Stomach (tissue), 9 donors: ENCODE data around the gene NARS2. TPM values are rescaled to one million over a fixed set of nuclear protein-coding genes. Genes with fewer than 3 reads are reported as not detected.

ENCODE experiments used
- DNase-seq, 2 donors: peaks; one replicate each; pipeline versions ENCODE4 v3.0.0 to v3.0.0-alpha.2; 2013 to 2019
- H3K27ac ChIP-seq, 5 donors: fragments of 200-600 bp in 4 of 5; sonication (generic) in 4 of 5; one replicate each; pipeline ENCODE4 v1.5.1; 2013 to 2019; ENCODE audit warnings: mild to moderate bottlenecking in 1 of 5, moderate library complexity in 1 of 5
- H3K27me3 ChIP-seq, 3 donors: fragments of 200-600 bp; sonication (generic); one replicate each; pipeline ENCODE4 v1.5.1; 2017 to 2019; ENCODE audit warnings: mixed run types in 1 of 3
- H3K36me3 ChIP-seq, 4 donors: fragments of 200-600 bp; sonication (generic); 1 replicate in 3 of 4; 2 replicates in 1 of 4; pipeline ENCODE4 v1.5.1; 2016 to 2019
- H3K4me1 ChIP-seq, 4 donors: fragments of 200-600 bp; sonication (generic); one replicate each; pipeline ENCODE4 v1.5.1; 2016 to 2019
- H3K4me3 ChIP-seq, 4 donors: fragments of 200-600 bp; sonication (generic) in 3 of 4; one replicate each; pipeline ENCODE4 v1.5.1; 2016 to 2019; ENCODE audit warnings: mild to moderate bottlenecking in 1 of 4
- H3K9me3 ChIP-seq, 4 donors: fragments of 200-600 bp; sonication (generic); one replicate each; pipeline ENCODE4 v1.5.1; 2016 to 2019
- EP300 ChIP-seq: sonication (generic); formaldehyde crosslinking; IDR thresholded peaks from one replicate; pipeline ENCODE4 v1.6.1; 2017; ENCODE audit warnings: antibody characterized with exemption
- POLR2A ChIP-seq, 4 donors: fragments of 450-650 bp; IDR thresholded peaks; one replicate each; pipeline ENCODE4 v1.6.1; 2016; ENCODE audit warnings: antibody characterized with exemption in 4 of 4, control low read depth in 2 of 4, mild to moderate bottlenecking in 1 of 4, moderate library complexity in 1 of 4
- POLR2AphosphoS5 ChIP-seq, 3 donors: sonication (generic); formaldehyde crosslinking; IDR thresholded peaks; one replicate each; pipeline ENCODE4 v1.6.1; 2016; ENCODE audit warnings: antibody characterized with exemption in 3 of 3
- WGBS, 5 donors: extraction: QIAGEN DNeasy Blood & Tissue Kit in 3 of 5; methylation state at CpG; one replicate each; pipeline versions ENCODE4 v1.1.5 to v1.1.7; 2013 to 2018; 5-methylcytosine and 5-hydroxymethylcytosine counted together
- intact Hi-C: fragments of 100-400 bp; cut with DNase I; formaldehyde crosslinking; loops from one replicate; pipeline ENCODE4 v1.15.1; 2023; ENCODE audit warnings: low total_unique reads
- polyA plus RNA-seq, 3 donors: library from polyadenylated mRNA; stranded (reverse); fragments of 200-250 nt; gene quantifications; one replicate each; pipeline ENCODE4 v1.2.3, GENCODE V29; 2013
- total RNA-seq, 5 donors: library from RNA; depleted of rRNA; stranded (reverse); fragments of >200 nt; gene quantifications; one replicate each; pipeline versions ENCODE4 v1.1.0 to v1.2.3, GENCODE V29; 2014 to 2016
- TF ChIP-seq, protein P1 (sequence below), 7 experiments: fragments of 450-650 bp in 4 of 7; fragments of 200-600 bp in 3 of 7; sonication (generic) in 3 of 7; IDR thresholded peaks; one replicate each; pipeline ENCODE4 v1.5.1; 2016 to 2019; ENCODE audit warnings: antibody characterized with exemption in 7 of 7, control low read depth in 2 of 7, mild to moderate bottlenecking in 1 of 7
- donor health status: healthy with polysubstance abuse.
- donor health status: Bipolar disorder and iron deficiency.
- donor health status: healthy.

Gene NARS2
- total and polyA plus RNA-seq, 8 donors = 4.7 to 34.5 (median 14.1) TPM

DNA sequence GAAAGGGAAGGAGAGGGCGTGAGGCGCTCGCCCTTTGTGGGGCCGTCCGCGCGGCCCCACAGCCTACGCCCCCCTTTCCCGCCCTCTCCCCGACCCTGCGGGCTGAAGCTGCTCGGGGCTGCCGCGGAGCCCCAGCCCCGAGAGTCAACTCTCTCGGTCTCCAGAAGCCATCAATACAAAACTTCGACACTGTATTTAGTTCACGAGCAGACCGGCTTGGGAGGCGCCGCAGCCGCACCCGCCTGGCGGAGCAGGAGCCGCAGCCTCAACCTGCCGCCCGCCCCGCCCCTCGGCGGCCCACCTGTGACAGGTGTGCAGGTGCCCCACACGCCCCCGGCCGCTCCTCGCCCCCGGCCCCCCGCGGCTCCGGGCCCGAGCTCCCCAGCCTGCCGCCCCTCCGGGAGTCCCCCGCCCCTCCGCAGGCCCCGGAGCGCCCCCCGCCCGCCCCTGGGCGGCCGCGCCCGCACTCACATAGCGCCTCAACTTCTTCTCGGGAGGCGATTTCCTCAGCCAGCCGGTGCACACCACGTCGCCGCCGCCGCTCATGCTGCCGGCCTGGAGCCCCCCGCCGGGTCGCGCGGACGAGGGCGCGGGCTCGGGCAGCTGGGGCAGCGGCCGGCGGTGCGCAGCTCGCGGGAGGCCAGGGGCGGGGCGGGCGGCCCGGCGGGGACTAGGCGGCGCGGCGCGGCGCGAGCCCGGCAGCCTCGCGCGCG is 157.3 kb downstream of the NARS2 start, which contains the start of gene GAB2:
Gene GAB2 (minus strand): TSS at position 646 of the 713 bp plus-strand sequence. CDS start 100 bp downstream, at position 546.
- Histone ChIP-seq H3K4me3 (peak within 1 kb of the TSS; percentile 84 to 90 (median 84)), H3K9me3 (no peaks in the 10 kb centered on the region), H3K4me1 (peaks cover 23 to 57% (median 43%) of the 10 kb centered on the region in 4 donors), H3K27me3 (no peaks in the 10 kb centered on the region), H3K27ac (peak within 1 kb of the TSS; percentile 97 to 99 (median 98)), H3K36me3 (no peaks in the 10 kb centered on the region)
- DNase-seq = peak; percentile 51 to 78
- peak in 1 of 4 donors; percentile 42 for TF ChIP-seq POLR2A (IDR thresholded peaks at IDR 0.05)
- TF ChIP-seq, protein P1, sequence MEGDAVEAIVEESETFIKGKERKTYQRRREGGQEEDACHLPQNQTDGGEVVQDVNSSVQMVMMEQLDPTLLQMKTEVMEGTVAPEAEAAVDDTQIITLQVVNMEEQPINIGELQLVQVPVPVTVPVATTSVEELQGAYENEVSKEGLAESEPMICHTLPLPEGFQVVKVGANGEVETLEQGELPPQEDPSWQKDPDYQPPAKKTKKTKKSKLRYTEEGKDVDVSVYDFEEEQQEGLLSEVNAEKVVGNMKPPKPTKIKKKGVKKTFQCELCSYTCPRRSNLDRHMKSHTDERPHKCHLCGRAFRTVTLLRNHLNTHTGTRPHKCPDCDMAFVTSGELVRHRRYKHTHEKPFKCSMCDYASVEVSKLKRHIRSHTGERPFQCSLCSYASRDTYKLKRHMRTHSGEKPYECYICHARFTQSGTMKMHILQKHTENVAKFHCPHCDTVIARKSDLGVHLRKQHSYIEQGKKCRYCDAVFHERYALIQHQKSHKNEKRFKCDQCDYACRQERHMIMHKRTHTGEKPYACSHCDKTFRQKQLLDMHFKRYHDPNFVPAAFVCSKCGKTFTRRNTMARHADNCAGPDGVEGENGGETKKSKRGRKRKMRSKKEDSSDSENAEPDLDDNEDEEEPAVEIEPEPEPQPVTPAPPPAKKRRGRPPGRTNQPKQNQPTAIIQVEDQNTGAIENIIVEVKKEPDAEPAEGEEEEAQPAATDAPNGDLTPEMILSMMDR (IDR thresholded peaks at IDR 0.05) = peak in 1 of 7 experiments; percentile 6
- no peak for TF ChIP-seq EP300
- no peak for TF ChIP-seq POLR2AphosphoS5 (IDR thresholded peaks at IDR 0.05)
- intact Hi-C loops = no loop called here
- WGBS, 5 donors = 0 to 1% (median 0%) methylated on average over 9 to 92 of the region's 93 CpGs

DNA sequence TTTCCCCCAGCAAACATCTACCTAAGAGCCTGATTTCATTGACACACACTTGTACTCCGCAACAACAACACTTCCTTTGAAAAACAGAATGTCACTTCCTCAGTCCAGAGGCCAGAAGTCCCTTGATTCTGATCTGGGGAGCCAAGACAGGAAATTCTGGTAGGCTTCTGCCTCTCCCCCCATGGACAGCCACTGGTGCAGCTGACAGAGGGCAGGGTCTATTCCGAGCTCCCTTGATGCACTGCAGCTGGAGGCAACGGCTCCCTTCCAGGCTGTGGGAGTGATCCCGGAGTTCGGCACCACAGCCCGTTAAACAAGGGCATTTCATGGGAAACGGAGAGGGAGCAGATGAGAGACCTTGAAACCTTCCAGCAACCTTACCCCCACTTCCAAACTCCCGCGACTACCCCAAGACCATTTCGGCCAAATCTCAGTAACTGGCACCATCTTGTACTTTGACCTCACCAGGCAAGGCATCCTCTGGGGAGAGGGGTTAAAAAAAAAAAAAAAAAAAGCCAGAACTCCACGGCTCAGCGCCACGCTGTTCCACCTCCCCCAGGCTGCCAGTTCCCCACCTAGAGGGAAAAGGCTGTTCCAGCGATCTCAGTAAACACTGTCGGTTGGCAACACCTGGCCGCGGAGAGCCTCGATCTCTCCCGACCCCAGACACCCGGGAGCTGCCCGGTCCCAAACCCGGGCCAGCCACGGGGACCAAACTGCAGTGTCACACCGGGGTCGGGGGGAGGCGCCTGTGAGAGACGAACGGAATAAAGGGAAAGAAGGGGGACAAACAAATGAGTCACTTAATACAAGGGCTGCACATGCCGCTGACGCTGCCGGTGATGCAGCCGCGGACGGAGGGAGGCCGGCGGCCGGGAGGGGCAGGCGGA is 158.1 kb downstream of the NARS2 start:
- 1 to 3% (median 2%) methylated on average over 24 to 38 of the region's 38 CpGs for WGBS, 5 donors
- H3K4me3 ChIP-seq = peak overlapping the region; percentile 84 to 90 (median 84)
- H3K4me1 ChIP-seq = peaks cover 23 to 57% (median 43%) of the 10 kb centered on the region in 4 donors
- H3K27ac ChIP-seq = peak overlapping the region; percentile 97 to 99 (median 98)
- TF ChIP-seq POLR2A (IDR thresholded peaks at IDR 0.05) = no peak
- TF ChIP-seq, protein P1 (IDR thresholded peaks at IDR 0.05) = peak in 5 of 7 experiments; percentile 24 to 70 (median 51)
- peak; percentile 60 to 95 (median 95) for TF ChIP-seq POLR2AphosphoS5 (IDR thresholded peaks at IDR 0.05)
- TF ChIP-seq EP300 = no peak
- intact Hi-C loops = no loop called here
- H3K27me3 ChIP-seq = no peaks in the 10 kb centered on the region
- peak; percentile 81 to 94 for DNase-seq
- no peaks in the 10 kb centered on the region for H3K36me3 ChIP-seq
- H3K9me3 ChIP-seq = no peaks in the 10 kb centered on the region

DNA sequence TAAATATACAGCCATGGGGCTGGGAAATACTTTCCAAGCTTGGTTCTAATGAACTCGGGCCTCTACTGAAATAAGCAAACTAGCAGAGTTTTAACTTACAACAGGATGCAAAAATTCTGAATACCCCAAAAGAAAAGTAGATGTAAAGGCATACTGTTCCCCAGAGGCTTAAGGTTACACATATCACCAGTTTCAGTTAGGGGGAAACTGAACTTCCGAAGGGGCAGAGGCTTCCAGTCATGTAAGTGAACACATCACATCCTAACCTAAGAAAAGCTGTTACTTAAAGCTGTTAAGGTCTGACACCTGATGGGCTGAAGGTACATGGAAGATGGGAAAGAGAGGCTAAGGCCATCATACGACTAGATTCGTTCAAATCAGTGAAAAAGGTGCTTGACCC is 159.3 kb downstream of the NARS2 start:
- 52 to 79% (median 74%) methylated on average over 4 of the region's 4 CpGs for WGBS, 5 donors
- Histone ChIP-seq H3K4me1 (peaks cover 18 to 48% (median 36%) of the 10 kb centered on the region in 4 donors), H3K27me3 (no peaks in the 10 kb centered on the region), H3K4me3 (no peak overlapping the region), H3K9me3 (peaks cover 0 to 3% (median 1%) of the 10 kb centered on the region in 4 donors), H3K36me3 (no peaks in the 10 kb centered on the region), H3K27ac (peak overlapping the region in 4 of 5 donors; percentile 98 to 99 (median 98))
- intact Hi-C loops = no loop called here
- no peak for DNase-seq
- TF ChIP-seq POLR2AphosphoS5 (IDR thresholded peaks at IDR 0.05) = no peak
- TF ChIP-seq EP300 = no peak
- no peak for TF ChIP-seq POLR2A (IDR thresholded peaks at IDR 0.05)
- TF ChIP-seq, protein P1 (IDR thresholded peaks at IDR 0.05) = no peak
